SU-DHL-6 (cell line): Measurements from ENCODE around the gene ITGA11.

Source experiments
- CTCF ChIP-seq: fragments of 200-600 bp; sonication (generic); IDR thresholded peaks from one replicate; pipeline ENCODE4 v1.5.1; 2017; ENCODE audit warnings: antibody characterized with exemption, mild to moderate bottlenecking, low read length, moderate library complexity; ENCODE audit not compliant: insufficient read depth, poor library complexity, severe bottlenecking
- EZH2phosphoT487 ChIP-seq: fragments of 200-600 bp; sonication (generic), shearing (Covaris generic); conservative IDR thresholded peaks from 2 replicates; pipeline ENCODE4 v1.6.1; 2018; ENCODE audit warnings: mild to moderate bottlenecking, antibody characterized with exemption, low read length, moderate library complexity, mixed read lengths

- no peak for TF ChIP-seq CTCF
- TF ChIP-seq EZH2phosphoT487: no peak
Measured at GRCh38 chr15:68278345-68278594, 153.7 kb downstream of the ITGA11 start.
